Measurements from ENCODE around the gene DHX30.

DHX30 gene

DNA sequence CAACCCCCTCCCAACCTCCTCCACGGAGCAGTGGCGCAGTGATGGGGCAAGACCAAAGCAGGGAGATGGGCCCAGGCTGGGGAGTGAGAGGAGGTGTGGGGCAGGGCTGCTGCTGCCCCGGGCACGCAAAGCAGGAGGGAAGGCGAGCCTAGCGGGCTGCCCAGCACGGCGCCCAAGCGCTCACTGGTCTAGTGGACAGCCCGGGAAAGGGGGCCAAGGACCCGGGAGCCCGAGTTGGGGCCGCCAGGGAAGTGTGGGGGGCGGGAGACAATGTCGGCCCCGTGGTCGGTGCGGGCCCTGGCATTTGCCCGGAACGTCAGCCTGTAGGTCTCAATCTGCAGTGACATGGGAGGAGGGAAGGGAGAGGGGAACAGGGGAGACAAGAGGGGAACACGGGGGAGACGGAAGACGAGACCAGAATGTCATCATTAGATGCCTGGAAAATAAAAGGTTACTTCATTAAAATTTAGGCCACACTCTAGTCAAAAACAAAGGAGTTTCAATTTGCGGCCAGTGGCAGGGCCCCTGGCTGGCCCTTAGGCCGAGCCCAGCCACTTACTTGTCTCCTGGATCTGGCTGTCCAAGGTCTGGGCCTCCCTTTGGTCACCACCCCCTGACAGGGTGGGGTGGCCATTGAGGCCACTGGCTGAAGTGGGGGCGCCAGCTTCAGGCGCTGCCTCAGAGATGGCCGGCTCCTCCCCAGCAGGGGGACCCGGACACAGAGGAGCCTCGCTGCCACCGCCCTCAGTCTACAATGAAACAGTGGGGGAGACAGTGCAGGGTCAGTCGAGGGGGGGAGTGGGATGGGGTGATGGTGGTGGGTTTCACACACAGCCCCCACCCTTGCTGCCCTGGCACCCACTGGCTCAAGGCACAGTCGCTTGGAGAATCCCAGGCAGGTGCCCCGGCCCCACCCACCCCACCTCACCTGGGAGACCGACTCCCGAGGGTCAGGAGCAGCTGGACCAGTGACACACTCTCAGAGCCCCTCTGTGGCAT is 50.0 kb downstream of the DHX30 start:
- no peak for DNase-seq

DNA sequence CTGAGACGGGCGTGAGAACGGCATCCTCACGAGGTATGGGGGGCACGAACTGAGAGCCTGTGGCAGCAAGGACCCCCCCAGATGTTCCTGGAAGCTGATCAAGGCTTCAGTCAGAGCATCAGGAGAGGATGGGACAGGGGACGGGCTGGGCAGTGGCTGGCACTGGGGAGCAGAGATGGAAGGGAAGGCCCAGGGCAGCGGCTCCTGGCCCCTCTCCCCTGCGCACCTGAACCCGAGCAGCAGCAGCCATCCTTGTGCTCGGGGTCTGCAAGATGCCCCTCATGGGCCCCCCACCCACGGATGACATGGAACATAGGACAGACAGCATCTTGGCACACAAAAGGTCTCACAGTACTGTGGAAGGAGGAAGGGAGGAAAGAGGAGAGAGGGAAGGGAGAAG is 51.3 kb downstream of the DHX30 start:
- no peak for DNase-seq

DNA sequence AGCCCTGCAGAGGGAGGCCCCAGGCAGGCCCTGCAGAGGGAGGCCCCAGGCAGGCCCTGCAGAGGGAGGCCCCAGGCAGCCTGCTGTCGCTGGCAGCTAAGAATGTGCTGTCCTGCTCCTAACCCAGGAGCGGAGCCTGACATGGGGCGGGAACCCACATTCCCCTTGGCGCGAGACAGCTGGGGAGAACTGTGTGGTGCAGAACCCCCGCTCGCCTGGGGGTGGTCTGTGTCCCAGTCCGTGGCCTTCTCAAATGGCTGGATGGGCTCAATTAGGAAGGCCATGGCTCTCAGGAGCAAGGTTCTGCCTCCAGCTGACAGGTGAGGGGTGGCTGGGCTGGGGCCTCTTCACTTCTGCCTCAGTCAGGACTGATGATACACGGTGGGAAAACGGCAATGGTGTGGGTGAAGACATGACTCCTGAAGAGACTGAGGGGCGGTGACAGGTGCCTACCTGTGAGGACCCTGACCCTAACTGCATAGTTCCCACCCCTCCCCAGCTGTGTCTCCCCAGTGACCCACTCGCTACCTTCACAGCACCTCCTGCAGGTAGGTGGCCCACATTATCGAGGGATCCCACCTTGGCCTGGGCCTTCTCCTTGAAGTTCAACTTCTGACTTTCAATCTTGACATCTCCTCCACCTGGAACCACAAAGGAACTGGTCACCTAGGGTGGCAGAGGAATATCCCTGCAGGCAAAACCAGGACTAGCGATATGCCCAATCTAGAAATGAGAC is 52.0 kb downstream of the DHX30 start:
- DNase-seq, result no peak

DNA sequence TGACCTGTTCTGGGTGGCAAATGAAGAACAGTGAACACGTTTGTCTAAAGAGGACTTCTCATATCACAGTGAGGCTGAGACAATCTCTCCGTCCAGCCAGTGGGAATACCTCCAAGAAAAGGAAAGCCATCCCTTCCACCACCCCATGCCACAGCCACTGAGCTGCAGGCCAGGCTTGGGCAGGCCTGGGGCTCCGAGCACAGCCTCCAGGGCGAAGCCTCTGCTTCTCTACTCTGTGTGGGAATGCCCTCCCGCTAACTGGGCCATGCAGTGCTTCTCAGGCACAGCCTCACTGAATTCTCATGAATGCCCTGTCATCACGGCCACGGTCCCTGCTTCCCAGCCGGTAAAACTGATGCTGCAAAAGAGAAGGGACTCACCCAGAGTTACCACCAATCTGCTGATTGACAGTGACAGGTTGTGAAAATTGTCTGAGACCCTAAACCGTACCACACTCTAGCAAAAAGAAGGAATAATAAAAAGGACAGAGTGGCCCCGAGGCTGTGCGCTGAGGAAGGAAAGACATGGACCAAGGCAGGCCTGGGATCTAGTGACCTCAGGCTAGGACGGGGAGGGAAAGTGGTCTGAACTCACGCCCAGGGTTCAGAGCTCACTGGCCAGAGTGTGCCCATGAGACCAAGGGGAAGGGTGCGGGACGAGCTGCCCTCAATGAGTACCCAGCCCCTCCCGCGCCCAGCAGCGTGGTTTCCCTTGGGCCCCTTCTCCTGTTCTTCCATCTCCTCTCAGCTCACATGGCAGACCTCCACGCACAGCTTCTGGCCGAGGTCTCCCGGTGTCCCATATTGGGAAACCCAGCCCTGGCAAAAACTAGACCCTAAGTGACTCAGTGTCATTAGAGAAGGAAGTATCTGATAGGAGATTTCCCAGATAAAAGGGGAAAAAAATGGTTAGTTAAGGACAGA is 52.8 kb downstream of the DHX30 start:
- no peak for DNase-seq

DNA sequence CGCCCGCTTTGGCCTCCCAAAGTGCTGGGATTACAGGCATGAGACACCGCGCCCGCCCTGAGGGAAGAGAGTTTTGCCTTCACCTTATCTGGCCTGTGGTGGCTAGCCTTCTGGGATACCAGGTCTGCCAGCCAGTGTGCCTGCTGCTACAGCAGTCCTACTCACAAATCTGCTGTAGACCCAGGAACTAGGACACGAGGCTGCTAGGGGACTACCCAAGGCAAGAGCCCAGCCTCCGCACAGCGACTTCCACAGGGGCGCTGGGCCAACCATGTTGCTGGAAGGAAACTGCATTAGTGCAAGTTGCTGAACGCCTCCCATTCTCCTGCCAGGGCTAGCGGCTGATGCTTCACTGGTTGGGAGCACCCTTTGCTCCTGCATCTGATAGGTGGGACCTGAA is 53.7 kb downstream of the DHX30 start:
- no peak for DNase-seq

DNA sequence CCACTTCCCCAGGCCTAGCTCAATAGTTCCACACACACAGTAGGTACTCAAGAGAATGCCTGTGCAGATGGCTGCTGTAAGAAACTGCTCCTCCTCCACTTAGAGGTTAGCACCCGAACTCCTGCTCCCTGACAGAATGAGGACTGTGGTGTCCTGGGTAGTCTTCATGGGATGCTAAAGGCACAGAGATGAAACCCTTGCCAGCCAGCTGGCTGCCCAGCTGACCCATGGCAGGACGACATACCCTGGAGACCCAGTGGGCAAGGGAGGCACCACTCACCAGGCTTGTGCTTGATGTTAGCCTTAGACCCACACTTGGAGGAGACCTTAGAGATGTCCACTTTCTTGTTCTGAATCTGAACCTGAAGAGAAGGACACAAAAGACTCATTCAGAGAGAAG is 54.2 kb downstream of the DHX30 start:
- DNase-seq, result no peak

DNA sequence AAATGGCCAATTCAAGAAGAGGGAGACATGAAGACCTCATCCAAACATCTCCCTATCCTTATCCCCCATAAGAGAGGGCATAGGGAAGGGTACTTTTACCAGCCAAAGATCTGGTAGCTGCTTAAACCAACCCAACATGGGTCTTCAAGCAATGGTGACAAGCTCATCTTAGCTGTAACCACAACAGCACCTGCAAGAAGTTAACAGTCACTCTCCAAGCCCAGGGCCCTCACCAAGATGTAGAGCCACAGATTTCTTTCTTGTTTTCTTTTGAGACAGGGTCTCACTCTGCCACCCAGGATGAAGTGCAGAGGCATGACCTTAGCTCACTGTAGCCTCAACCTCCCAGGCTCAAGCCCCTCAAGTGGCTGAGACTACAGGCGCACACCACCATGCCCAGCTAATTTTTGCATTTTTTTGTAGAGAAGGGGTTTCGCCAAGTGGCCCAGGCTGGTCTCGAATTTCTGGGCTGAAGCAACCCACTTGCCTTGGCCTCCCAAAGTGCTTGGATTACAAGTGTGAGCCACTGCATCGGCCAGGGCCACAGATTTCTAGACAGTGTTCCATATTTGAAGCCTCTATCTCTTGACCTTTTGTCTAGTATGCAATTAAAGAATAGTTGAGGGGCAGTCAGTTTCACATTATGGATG is 57.1 kb downstream of the DHX30 start:
- no peak for DNase-seq

DNA sequence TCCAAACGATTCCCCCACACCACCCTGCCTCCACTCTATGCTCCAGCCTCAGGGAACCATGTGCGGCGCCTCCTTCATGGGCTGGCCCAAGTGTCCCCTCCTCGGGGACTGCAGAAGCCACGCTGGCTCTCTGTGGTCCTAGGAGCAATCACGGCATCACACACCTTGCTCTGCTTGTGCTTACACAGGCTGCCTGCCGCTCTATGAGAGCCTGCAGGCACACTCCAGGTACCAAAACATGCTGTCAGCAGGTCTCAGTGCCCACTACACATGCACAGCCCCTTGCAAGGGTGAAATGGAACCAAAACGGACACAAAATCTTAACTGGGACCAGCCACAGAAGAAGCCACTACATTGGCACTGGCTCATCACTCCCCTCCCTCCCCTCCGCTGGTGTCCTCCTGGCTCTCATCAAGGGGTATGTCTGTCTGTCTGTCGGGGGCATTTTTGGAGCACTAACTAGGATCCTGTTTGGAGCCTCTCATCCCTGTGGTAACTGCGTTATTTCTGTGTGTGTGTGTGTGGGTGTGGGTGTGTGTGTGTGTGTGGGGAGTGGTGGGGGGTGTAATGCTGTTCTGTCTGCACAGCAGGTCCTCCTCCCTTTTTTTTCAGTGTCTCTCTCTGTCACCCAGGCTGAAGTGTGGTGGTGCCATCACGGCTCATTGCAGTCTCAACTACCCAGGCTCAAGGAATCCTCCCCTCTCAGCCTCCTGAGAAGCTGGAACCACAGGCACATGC is 60.6 kb downstream of the DHX30 start:
- DNase-seq, result no peak

DNA sequence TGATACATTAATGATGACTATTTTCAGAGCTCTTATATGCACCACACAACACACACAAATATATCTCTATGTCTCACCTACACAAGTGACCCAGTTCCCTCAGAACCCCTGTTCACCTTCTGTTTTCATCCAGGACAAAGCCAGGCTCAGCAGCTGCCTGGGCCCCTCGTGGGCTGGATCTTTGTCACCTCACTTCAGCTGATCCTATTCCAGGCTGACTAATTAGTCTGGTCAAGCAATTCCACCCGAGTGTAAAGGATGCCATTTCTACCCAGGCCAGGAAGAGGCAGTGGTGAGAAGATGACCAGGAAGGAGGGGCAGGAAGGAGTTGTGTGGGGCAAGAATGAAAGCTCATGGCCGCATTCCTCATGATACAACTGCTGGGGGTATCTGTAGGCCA is 62.3 kb downstream of the DHX30 start:
- no peak for DNase-seq

DNA sequence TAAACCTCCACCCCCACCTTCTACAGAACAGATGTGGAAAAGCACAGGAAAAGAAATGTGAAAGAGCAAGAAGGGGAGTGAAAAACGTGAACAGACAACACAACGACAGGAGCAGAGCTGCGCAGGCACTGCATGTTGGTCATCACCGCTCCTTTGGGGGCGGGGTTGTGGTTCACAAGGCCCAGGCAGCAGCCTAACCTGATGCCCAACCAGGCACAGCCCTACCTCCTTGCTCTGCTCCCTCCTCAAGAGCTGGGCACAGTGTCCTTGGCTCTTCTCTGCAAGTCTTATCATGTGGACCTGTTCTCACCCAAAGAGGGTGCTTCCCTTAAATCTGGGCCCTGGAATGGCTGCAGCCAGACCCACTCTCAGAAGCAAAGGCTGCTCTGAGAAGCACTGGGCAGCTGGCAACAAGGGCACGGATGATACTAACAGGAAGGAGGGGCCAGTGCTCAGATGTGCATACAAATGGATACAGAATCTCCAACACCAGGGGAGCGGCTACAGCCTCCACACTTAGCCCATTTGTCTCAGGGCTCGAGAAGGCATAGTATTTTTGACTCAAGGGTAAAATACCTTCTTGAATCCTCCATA is 64.6 kb downstream of the DHX30 start:
- no peak for DNase-seq

DNA sequence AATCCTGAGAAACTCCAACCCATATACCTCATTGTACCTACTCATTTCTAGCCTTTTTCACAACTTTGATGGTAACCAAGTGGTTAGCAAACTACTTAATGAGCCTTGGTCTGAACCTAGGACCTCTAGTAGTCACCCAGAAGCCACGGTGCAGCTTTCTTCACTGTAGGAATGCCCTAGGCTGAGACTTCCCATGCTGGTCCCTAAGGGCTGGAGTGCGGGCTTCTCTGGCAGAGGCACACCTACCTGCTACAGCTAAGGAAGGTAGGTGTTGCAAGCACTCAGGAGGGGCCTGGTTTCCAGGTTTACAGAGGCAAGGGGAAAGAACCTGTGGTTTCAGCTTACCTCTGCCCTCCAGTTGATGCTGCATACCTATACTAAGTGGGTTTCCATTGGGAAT is 65.4 kb downstream of the DHX30 start:
- DNase-seq, result no peak

DNA sequence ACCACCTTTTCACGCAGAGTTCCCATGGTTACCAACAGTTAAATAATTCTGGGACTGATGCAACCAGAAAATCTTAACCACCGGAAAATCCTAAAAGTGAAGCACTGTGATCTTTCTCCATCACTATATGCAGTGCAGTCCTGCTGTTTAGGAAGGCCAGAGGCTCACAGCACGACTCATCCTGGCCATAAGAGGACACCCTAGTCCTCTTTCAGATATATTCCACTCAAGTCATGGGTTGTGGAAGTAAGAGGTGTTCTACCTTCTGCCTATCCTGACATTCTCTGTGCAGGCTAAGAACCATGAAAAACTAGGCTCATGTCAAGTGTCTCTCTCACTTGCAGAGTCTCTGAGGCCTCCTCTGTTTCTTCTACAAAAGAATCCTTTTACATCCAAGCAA is 67.2 kb downstream of the DHX30 start:
- DNase-seq, result no peak

DNA sequence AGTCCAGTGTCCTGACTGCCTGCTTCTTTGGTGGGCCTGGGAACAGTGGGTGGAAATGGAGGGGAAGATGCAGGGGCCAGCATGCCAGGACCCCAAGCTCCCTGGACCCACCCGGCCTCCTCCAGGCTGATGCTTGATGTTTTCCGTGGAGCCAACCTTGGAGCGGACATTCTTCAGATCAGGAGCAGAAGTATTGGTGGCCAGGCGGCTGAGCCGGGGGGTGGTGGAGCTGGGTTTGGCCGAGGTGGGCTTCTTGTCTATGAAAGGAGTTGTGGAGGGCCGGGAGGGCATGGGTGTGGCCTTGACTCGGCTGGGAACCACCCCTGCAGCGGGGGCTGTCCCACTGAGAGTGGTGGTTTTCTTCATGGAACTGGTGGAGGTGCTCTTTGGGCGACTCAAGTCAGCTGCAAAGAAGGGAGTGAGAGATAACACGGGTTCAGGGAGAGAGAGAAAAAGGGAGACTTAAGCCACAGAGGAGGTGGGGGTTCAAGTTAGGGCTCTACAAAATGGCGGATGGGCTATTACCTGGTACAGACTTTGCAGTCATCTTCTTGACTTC is 67.8 kb downstream of the DHX30 start:
- no peak for DNase-seq

DNA sequence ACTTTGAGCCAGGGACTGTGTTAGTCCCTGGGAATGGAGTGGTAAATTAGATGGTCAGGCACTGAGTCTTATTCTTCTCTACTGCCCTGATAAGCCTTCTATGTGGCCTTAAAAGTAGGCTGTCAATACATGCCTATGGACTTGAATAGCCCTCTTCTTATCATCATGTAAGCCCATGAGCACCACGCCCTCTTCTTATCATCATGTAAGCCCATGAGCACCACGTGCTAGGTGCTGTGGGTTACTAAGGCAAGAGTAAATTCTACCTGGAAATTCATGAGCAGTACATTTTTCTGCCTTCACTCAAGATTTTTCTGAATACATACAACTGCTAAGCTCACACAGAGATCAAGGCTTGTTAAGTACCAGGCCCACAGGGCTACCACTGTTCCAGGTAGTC is 68.5 kb downstream of the DHX30 start:
- no peak for DNase-seq

DNA sequence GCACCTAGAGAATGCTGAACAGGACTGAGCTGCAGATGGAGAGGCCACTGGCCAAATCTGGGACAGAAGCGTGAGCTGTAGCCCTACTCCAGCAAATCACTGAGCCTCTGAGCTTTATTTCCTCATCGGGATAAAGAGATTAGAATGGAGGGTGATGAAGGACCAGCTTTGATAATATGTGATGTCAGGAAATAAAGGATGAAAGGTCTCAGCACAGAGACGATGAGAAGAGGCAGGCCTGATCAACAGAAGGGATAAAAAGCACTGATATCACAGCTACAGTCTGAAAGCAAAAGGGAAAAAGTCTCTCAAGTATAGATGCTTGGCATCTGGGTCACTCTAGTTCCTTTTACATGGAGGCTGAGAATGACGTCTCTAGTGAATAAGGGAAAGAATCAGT is 70.0 kb downstream of the DHX30 start:
- DNase-seq, result no peak

DNA sequence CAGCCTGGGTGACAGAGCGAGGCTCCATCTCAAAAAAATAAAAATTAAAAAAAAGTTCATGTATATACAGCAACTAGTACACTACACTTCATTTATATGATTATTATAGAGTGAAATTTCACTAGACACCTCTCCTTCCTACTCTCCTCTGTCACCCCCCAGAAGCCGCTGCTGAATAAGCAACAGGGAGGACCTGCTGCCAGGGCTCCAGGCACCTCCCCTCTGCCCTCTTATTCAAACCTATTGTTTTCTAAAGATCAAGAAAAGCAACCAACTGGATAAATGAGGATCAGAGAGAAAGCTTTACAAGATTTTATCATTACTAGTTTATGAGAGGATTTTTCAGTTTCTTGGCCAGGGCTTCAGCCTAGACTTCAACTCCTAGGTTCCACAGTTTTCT is 71.5 kb downstream of the DHX30 start:
- DNase-seq, result no peak

DNA sequence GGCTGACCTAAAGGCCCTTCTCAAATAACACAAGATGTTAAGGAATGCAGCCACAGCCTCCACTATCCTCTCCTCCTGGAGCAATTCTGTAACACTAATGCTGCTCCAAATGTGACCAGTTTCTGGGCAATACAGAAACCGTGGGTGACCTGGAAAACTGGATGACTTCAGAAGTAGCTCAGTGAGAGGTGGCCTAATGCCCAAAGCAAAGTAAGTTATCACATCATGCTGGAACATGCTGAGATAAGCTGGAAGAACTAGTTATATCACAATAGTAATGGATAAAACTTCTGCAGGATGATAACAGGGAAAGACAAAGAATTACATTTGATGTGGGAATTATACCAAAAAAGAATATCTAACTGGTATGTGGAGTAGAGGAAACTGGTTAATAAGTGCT is 72.0 kb downstream of the DHX30 start:
- DNase-seq, result no peak

DNA sequence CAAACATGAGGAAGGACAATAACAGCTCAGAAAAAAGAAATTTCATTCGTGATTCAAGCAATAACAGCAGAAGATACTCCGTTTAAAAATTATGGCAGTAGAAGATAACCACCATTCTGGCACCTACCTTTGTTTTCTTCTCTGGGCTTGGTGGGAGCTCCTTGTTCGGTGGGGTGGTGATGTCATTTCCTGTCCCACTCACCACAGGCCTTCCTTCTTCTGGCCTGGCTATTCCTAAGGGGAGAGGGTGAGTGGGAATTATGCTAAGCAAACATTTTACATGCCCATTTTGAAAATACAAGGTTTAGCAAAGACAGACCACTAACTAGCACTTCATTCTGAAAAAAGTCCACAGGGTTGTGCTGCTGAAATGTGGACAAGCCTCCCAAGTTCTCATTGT is 74.4 kb downstream of the DHX30 start:
- no peak for DNase-seq

DNA sequence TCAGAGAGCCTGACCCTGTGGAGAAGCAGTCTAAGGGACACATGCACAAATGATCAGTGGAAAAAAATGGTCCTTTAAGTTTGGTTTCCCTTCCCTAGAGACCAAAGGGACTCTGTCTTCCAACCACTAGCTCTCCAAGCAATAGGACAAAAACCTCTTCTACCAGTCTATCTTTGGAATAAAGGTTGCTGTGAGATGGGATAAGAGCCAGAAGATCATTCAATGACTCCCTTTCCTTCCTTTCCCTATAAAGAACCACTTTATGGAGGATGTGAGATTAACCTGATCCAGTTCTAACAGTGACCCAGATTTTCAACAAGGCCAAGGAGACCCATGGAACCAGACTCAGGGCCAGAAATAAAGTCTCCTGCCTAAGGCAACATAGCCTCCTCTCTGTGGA is 74.8 kb downstream of the DHX30 start:
- DNase-seq, result no peak

DNA sequence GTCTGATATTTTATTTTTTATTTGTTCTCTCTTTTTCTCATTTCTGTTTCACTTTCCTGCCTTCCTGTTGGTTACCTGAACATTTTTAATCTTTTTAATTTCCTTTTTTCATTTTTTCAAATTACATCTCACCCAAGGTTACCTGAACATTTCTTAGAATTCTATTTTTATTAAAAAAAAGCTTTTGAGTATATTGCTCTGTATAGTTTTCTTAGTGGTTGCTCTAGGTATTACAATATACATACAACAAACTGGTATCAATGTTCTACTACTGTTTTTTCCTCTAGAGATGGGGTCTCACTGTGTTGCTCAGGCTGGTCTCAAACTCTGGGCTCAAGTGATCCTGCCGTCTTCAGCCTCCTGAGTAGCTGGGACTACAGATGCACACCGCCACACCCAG is 79.4 kb downstream of the DHX30 start:
- DNase-seq, result no peak

DNA sequence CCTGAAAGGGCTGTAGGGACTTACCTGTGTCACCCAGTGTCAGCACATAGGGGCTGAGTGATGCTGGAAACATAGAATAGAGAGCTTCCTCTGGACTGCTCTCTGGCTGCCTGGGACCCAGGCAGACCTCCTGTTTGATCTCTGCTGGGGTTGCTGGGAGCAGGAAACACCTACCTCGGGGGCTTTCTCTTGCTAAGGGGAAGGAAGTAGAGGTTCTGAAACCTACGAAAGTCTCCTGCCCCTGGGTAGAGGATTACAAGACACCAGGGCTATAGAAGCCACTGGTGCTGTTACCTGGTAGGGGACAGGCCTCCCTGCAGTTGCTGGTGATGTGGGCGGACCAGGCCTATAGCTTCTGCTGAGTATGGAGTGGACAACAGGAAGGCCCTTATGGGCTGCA is 81.7 kb downstream of the DHX30 start:
- DNase-seq, result no peak
